Kidney (tissue), 14 donors: ENCODE measurements around the gene KIDINS220. TPM values are rescaled to one million over a fixed set of nuclear protein-coding genes. Genes with fewer than 3 reads are reported as not detected.

Source experiments
- DNase-seq, 5 donors: peaks; one replicate each; pipeline ENCODE4 v3.0.0-alpha.2; 2013 to 2020
- FAIRE-seq: peaks from 2 replicates; lab custom pipeline; 2012; peaks lifted over from hg19 to GRCh38; lab: Jason Lieb, UNC
- H3K27ac ChIP-seq, 2 donors: one replicate each; pipeline ENCODE4 v1.7.0; 2013; ENCODE audit warnings: low read depth in 2 of 2, low read length in 2 of 2, inconsistent platforms in 1 of 2
- H3K27me3 ChIP-seq: one replicate; pipeline ENCODE4 v1.7.1; 2013; ENCODE audit warnings: low read length, inconsistent platforms; ENCODE audit not compliant: control insufficient read depth, insufficient read depth
- H3K36me3 ChIP-seq, 3 donors: one replicate each; pipeline versions ENCODE4 v1.7.0 to v1.7.1; 2013; ENCODE audit warnings: low read length in 3 of 3, control low read depth in 1 of 3, inconsistent platforms in 1 of 3; ENCODE audit not compliant: insufficient read depth in 3 of 3, control insufficient read depth in 2 of 3
- H3K4me1 ChIP-seq, 3 donors: one replicate each; pipeline versions ENCODE4 v1.7.0 to v1.7.1; 2013; ENCODE audit warnings: low read length in 3 of 3, inconsistent platforms in 1 of 3, low read depth in 1 of 3; ENCODE audit not compliant: control insufficient read depth in 2 of 3, insufficient read depth in 2 of 3
- H3K4me3 ChIP-seq, 3 donors: one replicate each; pipeline versions ENCODE4 v1.7.0 to v1.8.1; 2013; ENCODE audit warnings: low read length in 3 of 3, control low read depth in 1 of 3, inconsistent platforms in 1 of 3
- H3K9ac ChIP-seq, 3 donors: one replicate each; pipeline versions ENCODE4 v1.7.0 to v1.7.1; 2013; ENCODE audit warnings: low read length in 3 of 3, control low read depth in 1 of 3, inconsistent platforms in 1 of 3
- H3K9me3 ChIP-seq, 3 donors: one replicate each; pipeline versions ENCODE4 v1.7.0 to v1.7.1; 2013; ENCODE audit warnings: low read length in 3 of 3, control low read depth in 1 of 3, inconsistent platforms in 1 of 3; ENCODE audit not compliant: control insufficient read depth in 2 of 3, insufficient read depth in 1 of 3
- CTCF ChIP-seq: IDR thresholded peaks from 3 replicates; pipeline ENCODE4 v1.5.1; 2012; ENCODE audit warnings: mild to moderate bottlenecking, moderate library complexity, borderline replicate concordance; ENCODE audit not compliant: insufficient read depth; ENCODE audit errors: extremely low read depth
- intact Hi-C: fragments of 100-400 bp; cut with DNase I; formaldehyde crosslinking; loops from one replicate; pipeline ENCODE4 v1.11.1; 2022
- polyA plus RNA-seq: library from polyadenylated mRNA; stranded (reverse); fragments of 350-450 nt; fragmentation: Illumina TruSeq; extraction: RNeasy Lipid Tissue Mini Kit (QIAGEN cat#74804); gene quantifications from one replicate; pipeline ENCODE4 v1.2.3, GENCODE V29; 2014; ENCODE audit warnings: low read depth, low replicate concordance; ENCODE audit not compliant: insufficient read depth
- total RNA-seq: library from RNA; stranded (reverse); fragmentation: NEBNext Ultra II Directional; extraction: Animal tissue kit (Norgen Biotek cat#: 25700); gene quantifications from one replicate; pipeline ENCODE4 v1.2.1, GENCODE V29; 2021
- donor health status: control.
- donor health status: control.
- donor health status: control.
- donor health status: control.
- donor health status: control.
- donor health status: DM: yes; HTN: yes; CAD: no.
- donor health status: Normal renal cell carcinoma (clear cell type).

Gene KIDINS220
- total and polyA plus RNA-seq, 2 donors from 2014 or later: 12.3 to 56.6 TPM

GRCh38 chr2:8861797-8862196 lies 24.4 kb upstream of the KIDINS220 start:
- H3K9ac ChIP-seq: no peak overlapping the region
- no peaks in the 10 kb centered on the region for H3K9me3 ChIP-seq
- no peak overlapping the region for H3K27ac ChIP-seq
- intact Hi-C loops: no loop called here
- no peaks in the 10 kb centered on the region for H3K4me1 ChIP-seq
- no peak overlapping the region for H3K4me3 ChIP-seq
- TF ChIP-seq CTCF: no peak
- no peaks in the 10 kb centered on the region for H3K27me3 ChIP-seq
- DNase-seq (no peak), FAIRE-seq (no peak)
- H3K36me3 ChIP-seq: no peaks in the 10 kb centered on the region

- H3K27ac ChIP-seq: no peak overlapping the region
- H3K4me1 ChIP-seq: no peaks in the 10 kb centered on the region
- H3K4me3 ChIP-seq: no peak overlapping the region
- H3K9ac ChIP-seq: no peak overlapping the region
- intact Hi-C loops: no loop called here
- H3K9me3 ChIP-seq: no peaks in the 10 kb centered on the region
- H3K27me3 ChIP-seq: no peaks in the 10 kb centered on the region
- no peaks in the 10 kb centered on the region for H3K36me3 ChIP-seq
- no peak for TF ChIP-seq CTCF
- FAIRE-seq: no peak
- DNase-seq: no peak
These were observed 22.8 kb upstream of the KIDINS220 start for GRCh38 chr2:8860239-8860638.

GRCh38 chr2:8858910-8859309 lies 21.5 kb upstream of the KIDINS220 start:
- no peak for FAIRE-seq

More at GRCh38 chr2:8858910-8859309, 21.5 kb upstream of the KIDINS220 start:
- no peaks in the 10 kb centered on the region for H3K4me1 ChIP-seq
- no peaks in the 10 kb centered on the region for H3K36me3 ChIP-seq
- no peak for DNase-seq
- intact Hi-C loops: no loop called here
- TF ChIP-seq CTCF: no peak
- H3K27ac ChIP-seq: no peak overlapping the region
- no peaks in the 10 kb centered on the region for H3K27me3 ChIP-seq
- H3K9me3 ChIP-seq: no peaks in the 10 kb centered on the region
- no peak overlapping the region for H3K9ac ChIP-seq
- H3K4me3 ChIP-seq: no peak overlapping the region
